HG02943 (cell line): Measurements from ENCODE around the gene EPB41L5.
"Not testable (repeated sequence)": the region's sequence is repeated elsewhere in the genome, so short reads cannot be mapped to it uniquely, and the experiment has no call there.

Experiments
- ATAC-seq: cut with Tn5 transposase; IDR thresholded peaks from one replicate; pipeline ENCODE4 v1.9.1; 2021; ENCODE audit warnings: mild to moderate bottlenecking, low read depth, moderate library complexity; ENCODE audit not compliant: unreplicated experiment

Gene EPB41L5

DNA sequence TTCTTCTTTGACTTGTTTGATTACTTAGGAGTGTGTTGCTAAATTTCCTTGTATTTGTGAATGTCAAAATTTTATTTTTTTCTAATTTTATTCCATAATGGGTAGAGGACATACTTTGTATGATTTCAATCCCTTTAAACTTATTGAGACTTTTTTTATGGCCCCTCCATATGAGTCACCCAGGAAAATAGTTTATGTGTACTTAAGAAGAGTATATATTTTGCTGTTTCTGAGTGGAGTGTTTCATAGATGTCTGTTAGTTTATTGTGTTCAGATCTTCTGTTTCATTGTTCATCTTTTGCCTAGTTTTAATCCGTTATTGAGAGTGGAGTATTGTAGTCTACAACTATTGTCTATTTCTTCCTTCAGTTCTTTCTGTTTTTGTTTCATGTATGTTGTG, 81.9 kb downstream of the EPB41L5 start:
- no peak for ATAC-seq

DNA sequence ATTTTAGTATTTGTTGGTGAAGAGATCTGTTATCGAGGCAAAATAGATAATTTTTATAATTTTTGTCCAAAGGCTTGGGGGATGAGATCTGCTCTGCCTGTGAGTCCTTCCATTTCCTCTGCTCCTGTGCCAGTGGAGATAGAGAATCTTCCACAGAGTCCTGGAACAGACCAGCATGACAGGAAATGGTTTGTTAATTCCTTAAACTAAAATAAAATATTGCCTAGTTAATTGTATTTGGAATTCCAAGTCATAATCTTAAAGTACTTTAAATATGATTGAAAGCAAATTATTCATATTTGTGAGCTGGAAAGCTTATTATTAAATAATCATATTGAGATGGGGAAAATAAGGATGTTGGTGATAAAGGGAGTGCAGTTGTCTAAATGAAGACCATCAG, 87.8 kb downstream of the EPB41L5 start:
- no peak for ATAC-seq

DNA sequence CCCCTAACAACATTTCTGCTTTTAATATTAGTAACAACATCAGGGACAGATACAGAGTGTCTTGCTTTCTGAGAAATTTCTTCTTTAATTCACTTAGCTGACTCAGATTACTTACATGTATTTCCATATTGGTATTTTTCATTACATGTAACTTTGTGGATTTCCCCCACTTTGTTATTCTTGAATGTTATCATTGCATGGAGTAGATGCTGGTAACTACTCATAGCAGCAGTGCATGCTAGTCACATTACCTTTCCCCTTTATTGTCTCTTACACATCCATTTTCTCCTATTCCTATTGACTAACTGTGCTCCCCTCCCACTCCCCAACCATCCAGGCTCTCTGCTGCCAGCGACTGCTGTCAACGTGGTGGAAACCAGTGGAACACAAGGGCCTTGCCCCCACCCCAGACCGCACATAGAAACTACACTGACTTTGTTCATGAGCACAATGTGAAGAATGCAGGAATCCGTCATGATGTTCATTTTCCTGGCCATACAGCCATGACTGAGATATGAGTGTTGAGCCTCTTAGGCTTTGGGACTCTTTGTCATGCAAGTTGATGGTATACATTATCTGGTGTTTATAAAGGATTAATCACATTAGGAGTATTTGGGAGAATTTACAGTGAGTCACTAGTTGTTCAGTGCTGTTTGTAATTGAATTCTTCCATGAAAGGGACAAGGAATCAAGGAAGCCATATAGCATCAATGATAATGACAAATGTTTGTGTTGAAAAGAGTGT, 91.0 kb downstream of the EPB41L5 start:
- no peak for ATAC-seq

DNA sequence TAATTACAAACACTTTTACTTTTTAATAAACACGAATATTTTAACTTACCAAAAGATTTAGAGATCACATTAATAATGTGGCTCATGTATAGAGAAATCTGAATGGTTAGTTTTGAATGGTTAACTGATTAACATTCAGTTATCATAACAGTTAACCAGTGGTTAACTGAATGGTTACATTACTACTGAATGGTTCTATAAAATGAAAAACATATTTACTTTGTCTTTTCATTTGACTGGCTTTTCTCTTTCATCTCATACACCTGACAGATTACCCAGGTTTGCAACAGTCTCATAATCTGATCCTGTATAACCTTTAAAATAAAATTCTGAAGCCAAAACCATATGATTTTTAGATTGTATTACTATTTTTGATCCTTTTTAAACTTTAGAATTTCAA, 91.9 kb downstream of the EPB41L5 start:
- no peak for ATAC-seq

DNA sequence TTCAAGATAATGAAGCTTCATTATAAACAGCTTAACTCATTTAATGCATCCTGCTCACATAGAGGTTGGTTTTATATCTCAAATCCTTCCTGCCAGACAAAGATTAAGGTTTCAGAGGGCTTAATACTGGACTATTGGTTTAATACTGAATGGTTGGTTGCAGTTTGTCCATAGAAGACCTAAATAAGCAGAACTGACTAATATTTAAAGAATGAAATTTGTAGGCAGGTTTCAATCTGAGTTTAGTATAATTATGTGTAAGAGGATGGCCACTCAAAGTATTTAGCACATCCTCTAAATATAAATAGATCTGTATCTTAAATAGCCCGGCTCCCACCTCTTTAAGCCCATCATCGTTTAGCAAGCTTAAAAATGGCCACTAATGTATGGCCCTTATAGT, 92.5 kb downstream of the EPB41L5 start:
- no peak for ATAC-seq

DNA sequence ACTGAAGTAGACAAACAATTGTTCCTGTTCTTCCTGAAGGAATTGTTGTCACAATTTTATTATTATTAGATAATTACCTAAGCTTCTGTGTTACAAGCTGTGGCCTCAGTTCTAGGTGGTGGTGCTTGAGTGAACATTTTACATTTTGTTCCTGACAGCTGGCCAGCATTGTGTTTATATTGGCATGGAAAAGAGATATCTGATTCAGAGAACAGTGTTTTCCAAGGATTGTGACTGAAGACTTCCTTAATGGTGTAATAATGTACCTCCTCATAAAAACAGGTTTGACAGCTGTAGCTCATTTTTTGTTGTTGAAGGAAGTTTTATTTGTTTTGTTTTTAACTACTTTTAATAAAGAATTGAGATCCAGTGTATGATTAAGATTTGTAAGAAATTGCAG, 95.2 kb downstream of the EPB41L5 start:
- no peak for ATAC-seq

DNA sequence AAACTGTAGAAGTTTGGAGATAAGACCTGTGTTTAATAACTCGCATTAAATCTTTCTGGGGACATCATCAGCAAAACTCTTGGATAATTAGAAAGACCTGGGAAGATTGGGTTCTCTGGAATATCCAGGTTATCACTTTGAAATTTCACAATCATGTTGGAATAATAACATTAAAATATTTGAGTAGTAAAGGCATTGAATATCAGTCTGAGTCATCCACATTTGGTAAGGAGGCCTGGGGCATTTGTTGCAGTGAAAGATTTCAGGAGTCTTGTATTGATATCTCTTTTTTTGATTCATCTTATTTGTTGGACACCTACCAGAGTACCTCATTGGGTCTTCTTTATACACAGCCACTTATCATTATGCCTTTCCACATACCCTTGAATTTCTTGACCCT, 95.9 kb downstream of the EPB41L5 start:
- no peak for ATAC-seq

DNA sequence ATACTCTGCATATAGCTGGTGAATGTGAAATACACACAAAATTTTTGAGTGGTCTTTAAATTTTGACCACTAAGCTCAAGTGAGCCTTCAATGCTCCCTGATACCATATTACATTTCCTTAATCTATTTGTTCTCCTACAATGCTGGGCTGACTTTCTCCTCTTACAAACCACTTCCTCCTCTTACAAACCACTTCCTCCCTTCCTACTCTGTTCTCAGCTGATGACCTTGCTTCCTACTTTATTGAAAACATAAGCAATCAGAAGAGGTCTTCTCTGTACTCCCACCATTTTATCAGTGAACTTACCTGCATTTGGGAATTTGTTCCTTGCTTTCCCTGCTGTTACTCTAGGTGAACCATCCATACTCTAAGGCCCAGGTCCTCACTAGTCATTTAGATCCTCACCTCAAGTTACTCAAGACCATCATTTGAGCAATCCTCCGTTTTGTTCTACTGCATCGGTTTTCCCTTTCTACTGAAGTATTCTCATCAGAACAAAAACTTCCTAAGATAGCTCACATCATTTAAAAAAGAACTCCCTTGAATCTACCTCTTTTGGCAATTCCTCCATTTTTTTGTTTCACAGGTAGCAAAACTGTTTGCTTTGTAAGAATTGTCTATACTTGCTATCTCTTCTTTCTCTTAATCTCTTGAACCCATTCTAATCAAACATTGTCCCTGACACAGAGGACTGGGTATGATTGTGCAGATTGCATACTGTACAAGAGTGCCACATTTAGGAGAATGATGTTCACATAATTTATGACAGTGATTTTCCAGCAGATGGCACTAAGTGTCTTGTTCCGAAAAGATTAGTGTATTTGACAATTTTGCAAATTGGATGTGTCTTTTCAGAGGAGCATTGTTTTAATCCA, 96.5 kb downstream of the EPB41L5 start:
- ATAC-seq = no peak

DNA sequence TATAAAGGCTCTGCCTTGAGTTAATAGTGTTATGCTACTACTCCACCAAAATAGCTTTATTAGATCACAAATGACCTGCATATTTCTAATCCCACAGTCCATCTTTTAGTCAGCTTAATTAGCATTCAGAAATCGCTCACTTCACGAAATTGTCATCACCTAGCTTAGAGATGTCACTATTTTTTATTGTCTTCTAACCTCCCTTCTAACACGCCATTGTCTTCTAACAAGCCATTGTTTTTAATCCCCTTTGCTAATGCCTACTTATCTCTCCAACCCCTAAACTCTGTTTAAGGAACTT, 97.1 kb downstream of the EPB41L5 start:
- no peak for ATAC-seq

DNA sequence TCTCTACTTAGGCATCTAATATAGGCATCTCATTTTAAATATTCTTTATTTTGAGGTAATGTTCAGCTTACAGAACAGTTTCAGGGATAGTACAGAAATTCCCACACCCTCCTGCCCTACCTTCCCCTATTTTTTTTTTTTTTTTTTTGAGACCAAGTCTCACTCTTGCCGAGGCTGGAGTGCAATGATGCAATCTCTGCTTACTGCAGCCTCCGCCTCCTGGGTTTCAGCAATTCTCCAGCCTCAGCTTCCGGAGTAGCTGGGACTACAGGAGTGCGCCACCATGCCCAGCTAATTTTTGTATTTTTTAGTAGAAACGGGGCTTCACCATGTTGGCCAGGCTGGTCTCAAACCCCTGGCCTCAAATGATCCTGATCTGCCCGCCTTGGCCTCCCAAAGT, 97.6 kb downstream of the EPB41L5 start:
- ATAC-seq = no peak

DNA sequence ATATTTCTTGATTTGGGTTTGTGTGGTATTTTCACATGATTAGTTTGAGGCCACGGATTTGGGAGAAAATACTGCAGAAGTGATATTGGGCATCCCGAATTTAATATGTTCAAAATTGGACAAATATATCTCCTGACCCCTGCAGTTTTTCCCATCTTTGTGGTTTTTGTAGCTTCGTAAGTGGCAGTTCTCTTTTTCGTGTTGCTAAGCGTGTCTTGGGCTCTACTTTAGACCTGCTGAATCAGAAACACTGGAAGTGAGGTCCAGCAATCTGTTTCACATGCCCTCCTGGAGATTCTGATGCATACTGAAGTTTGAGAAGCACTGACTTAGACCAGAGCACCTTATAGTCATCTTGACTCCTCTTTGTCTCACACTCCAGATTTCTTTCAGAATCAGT, 98.3 kb downstream of the EPB41L5 start:
- no peak for ATAC-seq

DNA sequence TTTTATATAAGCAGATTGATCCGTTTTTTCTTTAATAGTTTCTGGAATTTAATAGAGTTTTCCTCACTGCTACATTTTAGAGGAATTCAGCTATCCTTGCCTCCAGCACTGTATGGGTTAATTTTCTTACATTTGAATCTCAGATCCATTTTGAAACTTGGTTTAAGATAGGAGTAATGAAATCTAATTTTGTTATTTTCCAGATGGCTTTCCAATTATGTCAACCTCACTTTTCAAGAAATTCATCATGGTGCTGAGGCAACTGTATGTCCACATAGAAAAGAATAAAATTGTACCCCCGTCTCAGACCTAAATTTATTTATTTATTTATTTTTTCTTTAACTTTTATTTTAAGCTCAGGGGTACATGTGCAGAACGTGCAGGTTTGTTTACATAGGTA, 105.1 kb downstream of the EPB41L5 start:
- ATAC-seq = no peak

DNA sequence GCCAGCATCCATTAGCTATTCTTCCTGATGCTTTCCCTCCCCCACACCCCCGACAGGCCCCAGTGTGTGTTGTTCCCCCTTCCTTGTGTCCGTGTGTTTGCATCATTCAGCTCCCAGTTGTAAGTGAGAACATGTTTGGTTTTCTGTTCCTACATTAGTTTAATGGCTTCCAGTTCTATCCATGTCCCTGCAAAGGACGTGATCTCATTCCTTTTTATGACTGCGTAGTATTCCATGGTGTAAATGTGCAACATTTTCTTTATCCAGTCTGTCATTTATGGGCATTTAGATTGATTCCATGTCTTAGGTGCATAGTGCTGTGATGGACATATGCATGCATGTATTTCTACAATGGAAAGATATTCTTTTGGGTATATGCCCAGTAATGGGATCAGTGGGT, 105.6 kb downstream of the EPB41L5 start:
- ATAC-seq = no peak

DNA sequence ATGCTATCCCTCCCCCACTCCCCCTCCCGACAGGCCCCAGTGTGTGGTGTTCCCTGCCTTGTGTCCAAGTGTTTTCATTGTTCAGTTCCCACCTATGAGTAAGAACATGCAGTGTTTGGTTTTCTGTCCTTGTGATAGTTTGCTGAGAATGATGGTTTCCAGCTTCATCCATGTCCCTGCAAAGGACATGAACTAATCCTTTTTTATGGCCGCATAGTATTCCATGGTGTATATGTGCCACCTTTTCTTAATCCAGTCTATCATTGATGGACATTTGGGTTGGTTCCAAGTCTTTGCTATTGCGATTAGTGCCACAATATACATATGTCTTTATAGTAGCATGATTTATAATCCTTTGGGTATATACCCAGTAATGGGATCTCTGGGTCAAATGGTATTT, 108.5 kb downstream of the EPB41L5 start:
- ATAC-seq = not testable (repeated sequence)

DNA sequence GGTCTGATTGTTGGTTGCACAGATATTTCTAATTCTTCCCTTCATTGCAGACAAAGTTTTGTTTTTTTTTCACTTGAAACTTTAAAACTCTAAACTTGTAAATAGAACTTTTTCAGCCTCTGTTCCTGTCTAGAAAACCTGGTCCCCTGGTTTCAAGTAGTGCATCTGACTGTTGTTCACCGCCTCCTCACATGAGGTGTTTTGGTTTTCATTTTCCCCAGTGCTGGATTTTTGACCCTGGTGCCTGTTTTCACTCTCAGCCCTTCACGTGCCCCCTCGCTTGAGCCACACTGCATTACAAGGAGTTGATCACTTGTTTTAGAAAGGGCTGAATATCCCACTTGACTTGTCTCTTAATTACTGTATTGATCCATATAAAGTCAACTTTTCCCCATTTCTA, 110.2 kb downstream of the EPB41L5 start:
- ATAC-seq = no peak

DNA sequence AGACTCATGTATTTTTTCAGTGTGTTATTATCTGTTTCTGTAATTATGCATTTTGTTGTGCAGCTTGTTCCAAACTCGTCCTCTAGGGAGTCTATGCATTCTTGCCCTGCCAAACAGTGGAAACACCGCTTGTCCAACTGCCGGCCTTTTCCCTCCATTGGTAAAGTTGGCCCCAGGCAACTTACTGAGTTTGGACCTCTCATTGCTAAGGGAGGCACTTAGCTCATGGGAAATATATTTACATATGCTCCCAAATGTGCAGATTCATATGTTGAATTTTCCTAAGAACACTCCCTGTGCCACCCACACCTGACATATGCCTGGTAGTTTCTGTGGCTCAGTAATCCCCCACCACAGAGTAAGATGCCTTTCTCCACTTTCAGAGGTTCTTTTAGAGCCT, 112.3 kb downstream of the EPB41L5 start:
- no peak for ATAC-seq

DNA sequence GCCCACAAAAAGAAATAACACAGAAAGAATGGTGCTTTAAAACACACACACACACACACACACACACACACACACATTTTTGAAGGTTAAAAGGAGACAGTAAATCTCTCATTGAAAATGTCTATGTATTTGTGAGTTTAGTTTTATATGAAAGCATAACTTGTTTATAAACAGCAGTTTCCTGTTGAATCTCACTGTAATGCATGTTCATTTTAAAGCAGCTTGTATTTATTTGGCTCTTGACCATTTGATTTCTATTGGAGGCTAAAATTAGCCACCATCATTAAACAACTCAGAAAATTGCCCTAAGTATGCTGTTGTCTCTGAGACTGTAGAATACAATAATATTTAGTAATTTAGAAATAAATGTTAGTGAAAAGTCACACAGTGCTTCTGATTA, 115.3 kb downstream of the EPB41L5 start:
- no peak for ATAC-seq

DNA sequence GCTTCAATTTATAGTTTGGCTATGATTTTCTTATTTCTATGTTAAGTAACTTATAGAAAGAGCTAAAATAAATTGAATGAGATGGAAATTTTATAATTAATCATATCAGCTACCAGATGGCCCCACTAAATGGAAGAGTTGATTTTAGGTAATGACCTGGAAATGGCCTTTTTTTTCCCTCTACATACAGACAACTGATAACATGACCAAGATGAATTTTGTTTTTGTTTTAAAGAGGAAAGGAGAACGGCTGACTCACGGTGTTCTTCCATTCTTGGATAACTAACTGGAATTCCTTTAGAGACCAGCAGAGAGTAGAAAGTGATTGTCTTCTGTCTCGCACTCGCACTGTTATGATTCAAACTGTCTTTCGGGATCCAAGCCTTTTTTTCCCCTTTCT, 119.3 kb downstream of the EPB41L5 start:
- no peak for ATAC-seq

DNA sequence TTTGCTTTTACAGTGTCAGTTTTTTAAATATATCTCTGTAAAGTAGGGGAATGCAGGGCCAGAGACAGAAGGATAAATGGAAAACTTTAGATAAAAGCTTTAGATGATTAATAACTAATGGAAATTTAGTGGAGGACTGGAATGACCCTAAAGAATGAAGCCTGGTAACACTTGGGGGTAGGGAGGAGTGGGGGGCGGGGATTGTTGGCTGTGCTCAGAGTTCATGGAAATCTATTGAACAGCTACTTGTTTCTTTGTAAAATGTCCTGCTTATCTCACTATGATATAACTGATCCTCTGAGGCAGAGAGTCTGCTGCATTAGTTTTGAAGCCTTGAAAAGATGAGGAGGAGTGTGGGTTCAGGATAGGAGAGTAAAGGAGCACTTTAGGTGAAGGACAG, 119.8 kb downstream of the EPB41L5 start:
- ATAC-seq = no peak

DNA sequence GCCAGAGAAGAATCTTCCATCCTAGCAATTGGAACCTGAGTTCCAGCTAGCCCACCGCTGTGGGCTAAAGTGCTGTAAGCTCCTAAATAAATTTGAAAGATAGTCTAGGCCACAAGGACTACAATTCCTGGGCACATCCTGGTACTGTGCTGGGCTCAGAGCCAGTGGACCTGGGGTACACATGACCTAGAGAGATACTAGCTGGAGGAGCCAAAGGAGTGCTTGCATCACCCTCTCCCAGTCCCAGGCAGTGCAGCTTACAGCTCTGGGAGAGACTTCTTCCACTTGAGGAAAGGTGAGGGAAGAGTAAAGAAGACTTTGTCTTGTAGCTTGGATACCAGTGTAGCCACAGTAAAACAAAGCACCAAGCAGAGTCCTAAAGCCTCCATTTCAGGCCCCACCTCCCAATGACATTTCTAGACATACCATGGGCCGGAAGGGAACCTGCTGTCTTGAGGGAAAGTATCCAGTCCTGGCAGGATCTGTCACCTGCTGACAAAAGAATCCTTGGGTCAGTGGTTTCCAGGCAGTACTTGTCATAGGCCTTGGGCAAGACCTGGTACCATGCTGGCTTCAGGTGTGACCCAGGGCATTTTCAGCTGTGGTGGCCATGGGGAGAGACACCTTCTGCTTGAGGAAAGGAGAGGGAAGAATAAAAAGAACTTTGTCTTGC, 120.8 kb downstream of the EPB41L5 start:
- ATAC-seq = no peak

DNA sequence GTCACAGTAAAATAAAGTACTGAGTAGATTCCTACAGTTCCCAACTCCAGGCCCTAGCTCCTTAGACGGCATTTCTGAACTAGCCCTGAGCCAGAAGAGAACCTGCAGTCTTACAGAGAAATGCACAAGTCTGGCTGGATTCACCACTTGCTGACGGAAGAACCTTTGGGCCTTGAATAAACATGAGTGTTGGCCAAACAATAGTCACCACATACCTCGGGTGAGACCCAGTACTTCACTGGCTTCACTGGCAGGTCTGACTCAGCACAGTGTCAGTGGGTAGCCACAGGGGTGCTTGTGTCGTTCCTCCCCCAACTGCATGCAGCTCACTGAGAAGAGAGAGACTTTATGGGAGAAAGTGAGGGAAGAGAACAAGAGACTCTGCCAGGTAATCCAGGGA, 121.4 kb downstream of the EPB41L5 start:
- ATAC-seq = no peak

DNA sequence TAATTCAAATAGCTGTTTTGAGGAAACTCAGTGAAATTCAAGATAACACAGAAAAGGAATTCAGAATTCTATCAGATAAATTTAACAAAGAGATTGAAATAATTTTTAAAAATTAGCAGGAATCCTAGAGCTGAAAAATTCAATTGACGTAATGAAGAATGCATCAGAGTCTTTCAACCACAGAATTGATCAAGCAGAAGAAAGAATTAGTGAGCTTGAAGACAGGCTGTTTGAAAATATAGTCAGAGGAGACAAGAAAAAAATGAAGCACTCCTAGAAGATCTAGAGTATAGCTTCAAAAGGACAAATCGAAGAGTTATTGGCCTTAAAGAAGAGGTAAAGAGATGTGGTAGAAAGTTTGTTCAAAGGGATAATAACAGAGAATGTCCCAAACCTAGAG, 122.1 kb downstream of the EPB41L5 start:
- not testable (repeated sequence) for ATAC-seq
